Measurements from ENCODE around the gene BTBD19.
A peak's percentile ranks its signal among the peaks of the same experiment; 100 is the strongest.

The BTBD19 gene

DNA sequence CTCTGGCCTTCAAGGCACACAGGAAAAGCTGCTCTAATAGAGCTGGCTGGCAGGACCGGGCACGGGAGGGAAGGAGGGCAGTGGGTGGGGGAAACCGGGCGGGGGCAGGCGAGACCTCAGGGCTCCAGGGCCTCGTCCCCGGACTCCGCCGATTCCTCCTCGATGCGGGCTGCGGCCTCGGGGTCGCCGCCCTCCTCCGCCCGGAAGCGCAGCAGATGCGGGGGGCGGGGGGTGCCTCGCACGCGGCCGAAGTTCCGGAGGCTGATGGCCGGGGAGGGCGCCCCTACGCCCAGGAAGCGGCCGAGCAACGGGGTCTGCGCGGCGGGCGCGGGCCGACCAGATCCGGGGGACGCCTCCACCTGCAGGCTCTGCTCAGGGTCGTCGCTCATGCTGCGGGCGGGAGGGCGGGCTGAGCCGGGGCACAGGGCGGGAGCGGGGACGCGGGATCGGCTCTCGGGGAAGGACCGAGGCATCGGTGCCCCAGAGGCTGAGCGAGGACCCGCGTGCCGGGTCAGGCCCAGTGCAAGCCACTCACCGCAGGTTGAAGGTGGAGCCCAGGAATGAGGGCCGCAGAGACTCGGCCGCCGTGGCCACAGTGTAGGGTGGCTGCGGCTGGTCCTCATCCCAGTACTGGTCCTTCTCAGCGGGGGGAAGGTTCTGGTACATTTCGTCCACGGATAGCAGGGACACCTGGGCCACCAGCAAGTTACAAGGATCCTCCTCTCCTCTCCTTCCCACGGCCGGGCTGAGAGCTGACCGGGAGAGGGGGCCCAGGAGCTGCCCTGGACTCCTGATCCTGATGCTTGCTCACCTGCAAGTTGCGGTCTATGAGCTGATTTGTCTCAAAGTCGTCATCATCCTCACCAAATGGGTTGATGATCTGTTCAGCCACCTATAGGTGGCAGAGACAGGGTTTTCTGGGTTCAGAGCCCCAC is 24.0 kb upstream of the BTBD19 start:
- no peak overlapping the region for H3K4me3 ChIP-seq (ENCODE audit: low read depth, low read length)
- TF ChIP-seq, protein P1, sequence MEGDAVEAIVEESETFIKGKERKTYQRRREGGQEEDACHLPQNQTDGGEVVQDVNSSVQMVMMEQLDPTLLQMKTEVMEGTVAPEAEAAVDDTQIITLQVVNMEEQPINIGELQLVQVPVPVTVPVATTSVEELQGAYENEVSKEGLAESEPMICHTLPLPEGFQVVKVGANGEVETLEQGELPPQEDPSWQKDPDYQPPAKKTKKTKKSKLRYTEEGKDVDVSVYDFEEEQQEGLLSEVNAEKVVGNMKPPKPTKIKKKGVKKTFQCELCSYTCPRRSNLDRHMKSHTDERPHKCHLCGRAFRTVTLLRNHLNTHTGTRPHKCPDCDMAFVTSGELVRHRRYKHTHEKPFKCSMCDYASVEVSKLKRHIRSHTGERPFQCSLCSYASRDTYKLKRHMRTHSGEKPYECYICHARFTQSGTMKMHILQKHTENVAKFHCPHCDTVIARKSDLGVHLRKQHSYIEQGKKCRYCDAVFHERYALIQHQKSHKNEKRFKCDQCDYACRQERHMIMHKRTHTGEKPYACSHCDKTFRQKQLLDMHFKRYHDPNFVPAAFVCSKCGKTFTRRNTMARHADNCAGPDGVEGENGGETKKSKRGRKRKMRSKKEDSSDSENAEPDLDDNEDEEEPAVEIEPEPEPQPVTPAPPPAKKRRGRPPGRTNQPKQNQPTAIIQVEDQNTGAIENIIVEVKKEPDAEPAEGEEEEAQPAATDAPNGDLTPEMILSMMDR (IDR thresholded peaks at IDR 0.05; ENCODE audit: low read depth, low read length), result no peak

- no peak overlapping the region for H3K4me3 ChIP-seq (ENCODE audit: low read depth, low read length)
- TF ChIP-seq, protein P1 (IDR thresholded peaks at IDR 0.05; ENCODE audit: low read depth, low read length), result no peak
These were observed 23.3 kb upstream of the BTBD19 start for GRCh38 chr1:44785029-44785380.

DNA sequence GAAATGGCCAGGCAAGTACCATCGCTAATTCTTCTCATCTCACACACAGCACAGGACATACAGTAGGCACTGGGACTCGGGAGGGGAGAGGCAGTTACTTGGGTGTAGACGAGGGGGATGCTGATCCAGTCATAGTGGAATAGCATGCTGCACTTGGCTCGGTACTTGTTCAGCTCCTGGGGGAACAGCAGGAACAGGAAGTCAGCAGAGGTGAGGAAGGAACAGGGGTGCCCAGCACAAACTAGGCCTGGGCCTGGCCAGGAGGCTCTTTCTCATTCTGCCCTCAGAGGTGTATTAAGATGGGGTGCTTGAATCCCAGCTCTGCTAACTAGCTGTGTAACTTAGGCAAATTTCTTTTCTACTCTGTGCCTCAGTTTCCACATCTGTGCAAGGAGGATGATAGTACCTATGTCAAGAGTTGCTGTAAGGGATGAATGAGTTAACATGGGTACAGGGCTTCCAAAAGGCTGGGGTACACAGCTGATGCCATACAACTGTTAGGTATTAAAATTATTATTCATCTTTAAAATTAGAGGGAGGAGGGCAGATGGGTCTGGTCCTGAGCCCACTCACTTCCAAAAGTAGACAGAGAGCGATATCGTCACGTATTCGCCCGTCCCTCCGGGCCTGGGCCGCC is 22.7 kb upstream of the BTBD19 start:
- TF ChIP-seq, protein P1 (IDR thresholded peaks at IDR 0.05; ENCODE audit: low read depth, low read length), result no peak
- H3K4me3 ChIP-seq (ENCODE audit: low read depth, low read length), result peak overlapping the region; percentile 49

DNA sequence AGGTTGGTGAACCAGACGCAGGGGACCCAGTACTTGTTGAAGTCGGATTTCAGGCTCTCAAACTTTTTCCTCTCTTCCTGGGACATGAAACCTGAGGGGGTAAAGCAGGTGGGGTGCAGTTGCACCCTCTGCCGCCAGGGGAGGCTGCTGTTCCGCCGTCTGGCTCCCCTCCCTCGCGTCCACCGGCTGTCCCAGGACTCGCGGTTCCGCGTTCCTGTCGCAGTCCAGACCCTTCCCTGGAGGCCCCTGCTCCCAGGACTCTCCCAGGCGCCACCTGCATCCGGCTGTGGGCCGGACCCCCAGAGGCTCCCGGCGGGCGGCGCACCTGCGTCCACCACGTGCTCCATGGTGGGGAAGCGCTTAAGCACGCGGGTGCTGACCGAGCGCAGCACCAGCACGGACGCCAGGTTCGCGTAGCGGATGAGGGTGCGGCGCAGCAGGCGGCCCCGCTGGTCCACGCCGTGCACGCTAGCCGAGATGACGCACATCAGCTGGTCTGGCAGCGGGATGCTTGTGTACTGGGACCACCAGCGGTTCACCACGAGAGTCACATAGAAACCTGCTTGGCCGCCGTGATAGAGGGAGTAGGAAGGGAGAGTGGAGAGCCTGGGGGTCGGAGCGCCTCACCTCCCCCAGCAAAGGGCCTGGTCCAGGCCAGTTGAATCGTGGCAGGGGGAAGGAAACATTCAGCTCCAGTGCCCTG is 22.0 kb upstream of the BTBD19 start:
- H3K4me3 ChIP-seq (ENCODE audit: low read depth, low read length), result peak overlapping the region; percentile 49
- TF ChIP-seq, protein P1 (IDR thresholded peaks at IDR 0.05; ENCODE audit: low read depth, low read length), result peak; percentile 100

DNA sequence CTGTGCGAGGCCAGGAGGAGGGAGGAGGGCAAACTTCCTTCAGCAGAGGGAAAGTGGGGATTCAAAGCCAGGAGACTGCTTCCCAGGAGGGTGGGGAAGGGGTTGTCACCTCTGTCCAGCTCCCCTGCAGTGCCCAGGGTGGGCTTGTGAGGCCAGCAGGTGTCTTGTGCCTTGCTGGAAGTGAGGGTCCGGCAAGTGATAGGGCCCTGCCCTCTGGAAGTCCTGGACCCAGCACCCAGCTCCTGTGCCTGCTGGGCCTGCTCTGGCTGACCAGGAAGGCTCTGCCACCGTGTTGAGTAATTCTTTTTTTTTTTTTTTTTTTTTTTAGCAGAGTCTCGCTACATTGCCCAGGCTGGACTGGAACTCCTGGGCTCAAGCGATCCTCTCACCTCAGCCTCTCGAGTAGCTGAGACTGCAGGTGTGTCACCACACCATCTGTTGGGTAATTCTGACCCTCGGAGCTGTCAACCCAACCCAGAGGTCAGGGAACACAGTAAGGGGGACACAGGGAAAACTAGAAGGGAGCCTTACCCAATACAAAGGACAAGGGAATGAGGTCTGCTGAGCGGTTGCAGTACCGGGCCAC is 21.4 kb upstream of the BTBD19 start:
- no peak overlapping the region for H3K4me3 ChIP-seq (ENCODE audit: low read depth, low read length)

DNA sequence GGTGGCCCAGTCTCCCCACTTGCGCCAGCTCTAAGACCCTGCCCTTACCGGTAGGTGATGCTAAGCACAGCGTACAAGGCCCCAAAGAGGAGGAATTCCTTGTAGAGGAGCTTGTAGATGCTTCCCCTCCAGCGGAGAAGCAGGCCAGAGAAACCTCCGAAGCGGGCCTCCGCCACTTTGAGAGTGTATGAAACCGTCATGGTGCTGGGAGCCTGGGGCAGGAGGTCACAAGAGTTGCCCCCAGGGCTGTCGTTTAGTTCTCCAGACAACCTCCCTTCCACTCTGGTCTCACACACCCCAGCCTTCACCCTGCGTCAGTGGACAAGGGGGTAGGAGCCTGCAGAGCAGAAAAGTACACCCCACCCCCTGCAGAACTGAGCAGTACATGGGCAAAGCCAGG is 20.8 kb upstream of the BTBD19 start:
- no peak overlapping the region for H3K4me3 ChIP-seq (ENCODE audit: low read depth, low read length)
- TF ChIP-seq, protein P1 (IDR thresholded peaks at IDR 0.05; ENCODE audit: low read depth, low read length), result no peak

More for the DNA sequence above, 21.4 kb upstream of the BTBD19 start:
- TF ChIP-seq, protein P1 (IDR thresholded peaks at IDR 0.05; ENCODE audit: low read depth, low read length), result no peak

Data from WI38 (cell line).